ENCODE measurements around the gene ASCC3.

GRCh38 chr6:100893743-100894142 lies 12.6 kb upstream of the ASCC3 start:
- TF ChIP-seq EZH2 (IDR thresholded peaks at IDR 0.05; ENCODE audit: borderline replicate concordance) (no peak), CTCF (IDR thresholded peaks at IDR 0.05; ENCODE audit: poor library complexity) (no peak)

Data from hepatocyte (in vitro differentiated cells).